ENCODE data around the gene ACOX1.

ACOX1 gene

GRCh38 chr17:75940727-75941441 lies 38.1 kb downstream of the ACOX1 start, which contains the start of gene FBF1:
FBF1 (minus strand) TSS chr17:75941042; CDS start chr17:75938149, 2,893 bp downstream.
- Histone ChIP-seq H3K4me2 (ENCODE audit: low read length) (peak within 1 kb of the TSS; percentile 74), H3F3A (ENCODE audit: control insufficient read depth, insufficient read depth) (peaks cover 6% of the 10 kb centered on the region; the same call in 1 of the 2 replicates), H3K4me3 (ENCODE audit: low read length) (peak within 1 kb of the TSS; percentile 93), H3K4me1 (ENCODE audit: control insufficient read depth, low read length) (peaks cover 18% of the 10 kb centered on the region), H3K9me3 (ENCODE audit: control insufficient read depth, insufficient read depth, low read length) (no peaks in the 10 kb centered on the region), H3K27ac (ENCODE audit: low read depth, low read length) (no peak within 1 kb of the TSS), H3K36me3 (ENCODE audit: control insufficient read depth, low read length) (peaks cover 3% of the 10 kb centered on the region; the same call in 1 of the 2 replicates), H3K9me2 (replicated peaks; ENCODE audit: control insufficient read depth, low read length) (no peaks in the 10 kb centered on the region), H4K20me1 (ENCODE audit: control insufficient read depth, insufficient read depth, low read depth, low read length) (no peaks in the 10 kb centered on the region), H3K27me3 (ENCODE audit: control insufficient read depth, low read length) (no peaks in the 10 kb centered on the region), H3K79me2 (ENCODE audit: control insufficient read depth, low read length) (peaks cover 5% of the 10 kb centered on the region; the same call in 1 of the 2 replicates)
- TF ChIP-seq CTCF (IDR thresholded peaks at IDR 0.05; ENCODE audit: low read depth, low read length, poor library complexity, severe bottlenecking) = no peak
- no peak for TF ChIP-seq EZH2phosphoT487 (IDR thresholded peaks at IDR 0.05; ENCODE audit: borderline replicate concordance, low read length)

- peaks cover 5% of the 10 kb centered on the region; the same call in 1 of the 2 replicates for H3K79me2 ChIP-seq (ENCODE audit: control insufficient read depth, low read length)
- no peak overlapping the region for H3K4me2 ChIP-seq (ENCODE audit: low read length)
- H3K9me3 ChIP-seq (ENCODE audit: control insufficient read depth, insufficient read depth, low read length) = no peaks in the 10 kb centered on the region
- H3K9me2 ChIP-seq (replicated peaks; ENCODE audit: control insufficient read depth, low read length) = no peaks in the 10 kb centered on the region
- H3K27me3 ChIP-seq (ENCODE audit: control insufficient read depth, low read length) = no peaks in the 10 kb centered on the region
- H3K27ac ChIP-seq (ENCODE audit: low read depth, low read length) = no peak overlapping the region
- H3K4me1 ChIP-seq (ENCODE audit: control insufficient read depth, low read length) = peaks cover 18% of the 10 kb centered on the region
- TF ChIP-seq CTCF (IDR thresholded peaks at IDR 0.05; ENCODE audit: low read depth, low read length, poor library complexity, severe bottlenecking) (no peak), EZH2phosphoT487 (IDR thresholded peaks at IDR 0.05; ENCODE audit: borderline replicate concordance, low read length) (no peak)
- H3F3A ChIP-seq (ENCODE audit: control insufficient read depth, insufficient read depth) = no peaks in the 10 kb centered on the region
- H3K4me3 ChIP-seq (ENCODE audit: low read length) = no peak overlapping the region
- H4K20me1 ChIP-seq (ENCODE audit: control insufficient read depth, insufficient read depth, low read depth, low read length) = no peaks in the 10 kb centered on the region
- no peaks in the 10 kb centered on the region for H3K36me3 ChIP-seq (ENCODE audit: control insufficient read depth, low read length)
Observed at GRCh38 chr17:75937652-75938051, 41.3 kb downstream of the ACOX1 start.

- no peak for TF ChIP-seq CTCF (IDR thresholded peaks at IDR 0.05; ENCODE audit: low read depth, low read length, poor library complexity, severe bottlenecking)
- TF ChIP-seq EZH2phosphoT487 (IDR thresholded peaks at IDR 0.05; ENCODE audit: borderline replicate concordance, low read length) = no peak
- H3K4me3 ChIP-seq (ENCODE audit: low read length) = no peak overlapping the region
- no peaks in the 10 kb centered on the region for H3K4me1 ChIP-seq (ENCODE audit: control insufficient read depth, low read length)
- H4K20me1 ChIP-seq (ENCODE audit: control insufficient read depth, insufficient read depth, low read depth, low read length) = no peaks in the 10 kb centered on the region
- H3K9me2 ChIP-seq (replicated peaks; ENCODE audit: control insufficient read depth, low read length) = no peaks in the 10 kb centered on the region
- no peaks in the 10 kb centered on the region for H3K79me2 ChIP-seq (ENCODE audit: control insufficient read depth, low read length)
- no peak overlapping the region for H3K27ac ChIP-seq (ENCODE audit: low read depth, low read length)
- no peaks in the 10 kb centered on the region for H3K27me3 ChIP-seq (ENCODE audit: control insufficient read depth, low read length)
- H3K4me2 ChIP-seq (ENCODE audit: low read length) = no peak overlapping the region
- no peaks in the 10 kb centered on the region for H3K36me3 ChIP-seq (ENCODE audit: control insufficient read depth, low read length)
- no peaks in the 10 kb centered on the region for H3K9me3 ChIP-seq (ENCODE audit: control insufficient read depth, insufficient read depth, low read length)
- no peaks in the 10 kb centered on the region for H3F3A ChIP-seq (ENCODE audit: control insufficient read depth, insufficient read depth)
Observed at GRCh38 chr17:75933808-75934207, 45.2 kb downstream of the ACOX1 start.
